IMR-90 (cell line): ENCODE measurements around the gene ITGB1BP1. TPM values are rescaled to one million over a fixed set of nuclear protein-coding genes. Genes with fewer than 3 reads are reported as not detected.

Experiments
- ATAC-seq: fragments of 200-7000 bp; cut with Tn5 transposase; 2 replicates; pipeline ENCODE4 v1.9.1; 2020; ENCODE audit warnings: low read depth, mild to moderate bottlenecking, moderate library complexity
- BruUV-seq: library from RNA; stranded (reverse); fragments of 400-500 nt; replicated peaks from 2 replicates; lab custom pipeline; 2021; lab: Mats Ljungman, UMichigan
- CTCF ChIA-PET: fragments of 300-600 bp; formaldehyde crosslinking; extraction: SDS; loops from one replicate; lab custom pipeline; 2021; ENCODE audit warnings: antibody characterized with exemption; lab: Yijun Ruan, JAX
- POLR2A ChIA-PET: fragments of 300-600 bp; sonication (Branson Sonifier 250); formaldehyde crosslinking; loops from one replicate; lab custom pipeline; 2022; ENCODE audit warnings: antibody characterized with exemption; ENCODE audit not compliant: unreplicated experiment; lab: Charles Lee
- DNase-seq: peaks from one replicate; pipeline ENCODE4 v3.0.0; 2013
- H2AFZ ChIP-seq: replicated peaks from 2 replicates; pipeline ENCODE3; 2013; ENCODE audit warnings: low read length, mild to moderate bottlenecking; ENCODE audit not compliant: poor library complexity
- H2AK5ac ChIP-seq: 2 replicates; pipeline ENCODE4 v1.6.1; 2013; ENCODE audit warnings: low read depth, low read length, inconsistent platforms
- H2AK9ac ChIP-seq: replicated peaks from 2 replicates; pipeline ENCODE3; 2013; ENCODE audit warnings: mild to moderate bottlenecking, low read depth, low read length, moderate library complexity; ENCODE audit not compliant: poor library complexity
- H2BK120ac ChIP-seq: 2 replicates; pipeline ENCODE4 v1.6.1; 2013; ENCODE audit warnings: low read depth, low read length, inconsistent platforms
- H2BK15ac ChIP-seq: 3 replicates; pipeline ENCODE4 v1.6.1; 2013; ENCODE audit warnings: low read depth, low read length, inconsistent platforms
- H2BK20ac ChIP-seq: 2 replicates; pipeline ENCODE4 v1.6.1; 2013; ENCODE audit warnings: low read depth, mild to moderate bottlenecking, inconsistent platforms, low read length, moderate library complexity
- H2BK5ac ChIP-seq: 2 replicates; pipeline ENCODE4 v1.6.1; 2013; ENCODE audit warnings: mild to moderate bottlenecking, low read depth, low read length, inconsistent platforms; ENCODE audit not compliant: poor library complexity, severe bottlenecking
- H3K14ac ChIP-seq: replicated peaks from 2 replicates; pipeline ENCODE4 v1.6.1; 2013; ENCODE audit warnings: low read depth, low read length, inconsistent platforms
- H3K18ac ChIP-seq: 2 replicates; pipeline ENCODE4 v1.6.1; 2013; ENCODE audit warnings: low read depth, low read length, control low read depth
- H3K23ac ChIP-seq: 2 replicates; pipeline ENCODE4 v1.6.1; 2013; ENCODE audit warnings: low read depth, low read length, inconsistent platforms
- H3K27ac ChIP-seq: 2 replicates; pipeline ENCODE4 v1.5.1; 2013; ENCODE audit warnings: mild to moderate bottlenecking, control low read depth, low read length; ENCODE audit not compliant: insufficient read depth
- H3K27me3 ChIP-seq: 2 replicates; pipeline ENCODE4 v1.6.1; 2013; ENCODE audit warnings: low read length; ENCODE audit not compliant: control insufficient read depth, insufficient read depth
- H3K36me3 ChIP-seq: 2 replicates; pipeline ENCODE4 v1.6.1; 2013; ENCODE audit warnings: low read length, mixed read lengths; ENCODE audit not compliant: control insufficient read depth, insufficient read depth
- H3K4ac ChIP-seq: 2 replicates; pipeline ENCODE4 v1.6.1; 2013; ENCODE audit warnings: low read depth, low read length, inconsistent platforms
- H3K4me1 ChIP-seq: 2 replicates; pipeline ENCODE4 v1.6.1; 2013; ENCODE audit warnings: low read length, mixed read lengths; ENCODE audit not compliant: control insufficient read depth, insufficient read depth
- H3K4me2 ChIP-seq: 2 replicates; pipeline ENCODE4 v1.6.1; 2013; ENCODE audit warnings: low read depth, mild to moderate bottlenecking, control low read depth, low read length, moderate library complexity
- H3K4me3 ChIP-seq: 2 replicates; pipeline ENCODE4 v1.5.1; 2013; ENCODE audit warnings: low read depth, mild to moderate bottlenecking, control low read depth, low read length, moderate library complexity; ENCODE audit not compliant: insufficient read depth
- H3K56ac ChIP-seq: 2 replicates; pipeline ENCODE4 v1.6.1; 2013; ENCODE audit warnings: low read length, inconsistent platforms; ENCODE audit not compliant: insufficient read depth; ENCODE audit errors: extremely low read depth
- H3K79me1 ChIP-seq, 2 experiments: 2 replicates each; pipeline ENCODE4 v1.6.1; 2013; ENCODE audit warnings: low read length in 2 of 2, inconsistent platforms in 1 of 2, low read depth in 1 of 2
- H3K9ac ChIP-seq: 2 replicates; pipeline ENCODE4 v1.6.1; 2013; ENCODE audit warnings: low read depth, low read length, control low read depth
- H3K9me1 ChIP-seq: 2 replicates; pipeline ENCODE4 v1.6.1; 2013; ENCODE audit warnings: low read length, inconsistent platforms; ENCODE audit not compliant: insufficient read depth
- H3K9me3 ChIP-seq: 2 replicates; pipeline ENCODE4 v1.6.1; 2013; ENCODE audit warnings: low read length; ENCODE audit not compliant: control insufficient read depth, insufficient read depth
- H4K20me1 ChIP-seq: 2 replicates; pipeline ENCODE4 v1.6.1; 2013; ENCODE audit warnings: low read length, inconsistent platforms; ENCODE audit not compliant: insufficient read depth
- H4K5ac ChIP-seq: 2 replicates; pipeline ENCODE4 v1.6.1; 2013; ENCODE audit warnings: mild to moderate bottlenecking, low read depth, low read length, control low read depth
- H4K8ac ChIP-seq, 2 experiments: 2 replicates each; pipeline ENCODE4 v1.6.1; 2013; ENCODE audit warnings: low read depth in 2 of 2, low read length in 2 of 2, control low read depth in 1 of 2, inconsistent platforms in 1 of 2
- H4K91ac ChIP-seq: 2 replicates; pipeline ENCODE4 v1.6.1; 2013; ENCODE audit warnings: low read depth, low read length, inconsistent platforms; ENCODE audit not compliant: insufficient read depth
- CEBPB ChIP-seq: IDR thresholded peaks from 2 replicates; pipeline ENCODE4 v1.6.1; 2012; ENCODE audit warnings: low read depth, low read length, improper control_type of control experiment
- CHD1 ChIP-seq: IDR thresholded peaks from 2 replicates; pipeline ENCODE4 v1.6.1; 2012; ENCODE audit warnings: low read depth, low read length, improper control_type of control experiment
- MAFK ChIP-seq: IDR thresholded peaks from 2 replicates; pipeline ENCODE4 v1.6.1; 2012; ENCODE audit warnings: low read depth, low read length, improper control_type of control experiment
- MXI1 ChIP-seq: IDR thresholded peaks from 2 replicates; pipeline ENCODE4 v1.6.1; 2012; ENCODE audit warnings: low read depth, mild to moderate bottlenecking, low read length, moderate library complexity, borderline replicate concordance
- NFE2L2 ChIP-seq: fragments of 150-350 bp; IDR thresholded peaks from 2 replicates; pipeline ENCODE4 v1.6.1; 2016; ENCODE audit warnings: low read depth, mild to moderate bottlenecking, low read length
- RAD21 ChIP-seq: IDR thresholded peaks from 2 replicates; pipeline ENCODE4 v1.6.1; 2012; ENCODE audit warnings: low read length, improper control_type of control experiment
- RCOR1 ChIP-seq: IDR thresholded peaks from 2 replicates; pipeline ENCODE4 v1.6.1; 2012; ENCODE audit warnings: mild to moderate bottlenecking, low read length, improper control_type of control experiment; ENCODE audit not compliant: insufficient replicate concordance
- RFX5 ChIP-seq: IDR thresholded peaks from 2 replicates; pipeline ENCODE4 v1.8.0; 2012; ENCODE audit warnings: low read depth, mild to moderate bottlenecking, low read length, moderate library complexity
- SMC3 ChIP-seq: fragments of 150-350 bp; IDR thresholded peaks from 2 replicates; pipeline ENCODE4 v1.6.1; 2016; ENCODE audit warnings: low read depth, mild to moderate bottlenecking, antibody characterized with exemption, low read length, moderate library complexity
- WGBS, 2 experiments: methylation state at CpG; one replicate each; pipeline versions ENCODE4 v1.1.5 to v1.1.7; 2013; ENCODE audit warnings: missing lambda C conversion rate in 2 of 2; ENCODE audit not compliant: insufficient read length in 1 of 2; ENCODE audit errors: extremely low coverage in 2 of 2; 5-methylcytosine and 5-hydroxymethylcytosine counted together
- dilution Hi-C: fragments of 300-500 bp; cut with HindIII; formaldehyde crosslinking; loops from one replicate; pipeline ENCODE4 v1.14.3; 2018; ENCODE audit warnings: low sequenced_read_pairs; ENCODE audit not compliant: unreplicated experiment
- in situ Hi-C: fragments of 300-500 bp; cut with MboI; formaldehyde crosslinking; loops from 3 replicates; pipeline ENCODE4 v1.14.3; 2019; ENCODE audit warnings: low sequenced_read_pairs, inconsistent platforms, mixed read lengths
- intact Hi-C: fragments of 100-400 bp; cut with micrococcal nuclease; formaldehyde crosslinking; loops from 2 replicates; pipeline ENCODE4 v1.10.0; 2022
- polyA plus RNA-seq, 3 experiments: library from polyadenylated mRNA; depleted of rRNA; stranded (reverse); fragments of >200 nt; gene quantifications; 2 replicates each; pipeline ENCODE4 v1.2.3, GENCODE V29; 2012; ENCODE audit warnings: low replicate concordance in 1 of 3
- total RNA-seq: library from RNA; depleted of rRNA; stranded (reverse); fragments of >200 nt; gene quantifications from 2 replicates; pipeline ENCODE4 v1.2.3, GENCODE V29; 2012
- TF ChIP-seq, protein P1 (sequence below): fragments of 150-350 bp; IDR thresholded peaks from 2 replicates; pipeline ENCODE4 v1.6.1; 2017; ENCODE audit warnings: mild to moderate bottlenecking, antibody characterized with exemption, low read length, low read depth
- TF ChIP-seq, protein P2 (sequence below): fragments of 150-350 bp; IDR thresholded peaks from 2 replicates; pipeline ENCODE4 v1.6.1; 2016; ENCODE audit warnings: low read depth, mild to moderate bottlenecking, low read length, moderate library complexity, borderline replicate concordance

Gene ITGB1BP1
- total and polyA plus RNA-seq, 2 of the 4 experiments (the other 2 are of a cell fraction), result 48.6 to 88.1 TPM

DNA sequence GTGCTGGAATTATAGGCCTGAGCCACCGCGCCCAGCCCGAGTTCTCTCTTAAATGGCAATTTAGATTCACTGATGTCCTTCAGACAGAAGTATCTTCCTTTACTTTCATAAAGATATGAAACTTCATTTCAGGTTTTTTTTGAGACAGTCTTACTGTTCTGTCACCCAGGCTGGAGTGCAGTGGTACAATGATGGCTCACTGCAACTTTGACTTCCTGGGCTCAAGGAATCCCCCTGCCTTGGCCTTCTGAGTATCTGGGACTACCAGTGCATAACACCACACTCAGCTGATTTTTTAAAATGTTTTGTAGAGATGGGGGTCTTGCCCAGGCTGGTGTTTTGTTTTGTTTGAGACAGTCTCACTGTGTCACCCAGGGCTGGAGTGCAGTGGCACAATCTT is 13.2 kb downstream of the ITGB1BP1 start:
- H2AFZ ChIP-seq, result no peak overlapping the region
- BruUV-seq, result no TSS peak
- H2BK15ac ChIP-seq, result no peak overlapping the region
- TF ChIP-seq NFE2L2 (no peak), SMC3 (no peak), CHD1 (no peak), RCOR1 (no peak), RFX5 (no peak), MAFK (no peak), RAD21 (no peak), MXI1 (no peak), CEBPB (no peak)
- TF ChIP-seq, protein P1, sequence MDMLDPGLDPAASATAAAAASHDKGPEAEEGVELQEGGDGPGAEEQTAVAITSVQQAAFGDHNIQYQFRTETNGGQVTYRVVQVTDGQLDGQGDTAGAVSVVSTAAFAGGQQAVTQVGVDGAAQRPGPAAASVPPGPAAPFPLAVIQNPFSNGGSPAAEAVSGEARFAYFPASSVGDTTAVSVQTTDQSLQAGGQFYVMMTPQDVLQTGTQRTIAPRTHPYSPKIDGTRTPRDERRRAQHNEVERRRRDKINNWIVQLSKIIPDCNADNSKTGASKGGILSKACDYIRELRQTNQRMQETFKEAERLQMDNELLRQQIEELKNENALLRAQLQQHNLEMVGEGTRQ, result no peak
- TF ChIP-seq, protein P2, sequence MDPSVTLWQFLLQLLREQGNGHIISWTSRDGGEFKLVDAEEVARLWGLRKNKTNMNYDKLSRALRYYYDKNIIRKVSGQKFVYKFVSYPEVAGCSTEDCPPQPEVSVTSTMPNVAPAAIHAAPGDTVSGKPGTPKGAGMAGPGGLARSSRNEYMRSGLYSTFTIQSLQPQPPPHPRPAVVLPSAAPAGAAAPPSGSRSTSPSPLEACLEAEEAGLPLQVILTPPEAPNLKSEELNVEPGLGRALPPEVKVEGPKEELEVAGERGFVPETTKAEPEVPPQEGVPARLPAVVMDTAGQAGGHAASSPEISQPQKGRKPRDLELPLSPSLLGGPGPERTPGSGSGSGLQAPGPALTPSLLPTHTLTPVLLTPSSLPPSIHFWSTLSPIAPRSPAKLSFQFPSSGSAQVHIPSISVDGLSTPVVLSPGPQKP, result no peak
- H2AK5ac ChIP-seq, result no peak overlapping the region
- no peak overlapping the region for H3K56ac ChIP-seq
- CTCF ChIA-PET, result no interaction called here
- H3K9ac ChIP-seq, result no peak overlapping the region
- H3K14ac ChIP-seq, result no peak overlapping the region
- H3K36me3 ChIP-seq, result peaks cover 26% of the 10 kb centered on the region
- peaks cover 22% of the 10 kb centered on the region for H3K9me1 ChIP-seq
- H3K27me3 ChIP-seq, result no peaks in the 10 kb centered on the region
- H2BK20ac ChIP-seq, result no peak overlapping the region
- H3K4ac ChIP-seq, result no peak overlapping the region
- POLR2A ChIA-PET, result no interaction called here
- no peak for ATAC-seq
- no peak overlapping the region for H2AK9ac ChIP-seq
- H4K8ac ChIP-seq, result no peak overlapping the region
- H3K9me3 ChIP-seq, result no peaks in the 10 kb centered on the region
- intact Hi-C loops, result no loop called here
- peaks cover 15% of the 10 kb centered on the region for H4K20me1 ChIP-seq
- WGBS, 2 experiments, result 100% methylated on average over 3 of the region's 3 CpGs; no CpG with 5 or more reads in 1 of the 2 experiments
- DNase-seq, result no peak
- H3K79me1 ChIP-seq, result peaks cover 18 to 57% of the 10 kb centered on the region in 2 experiments
- no peak overlapping the region for H2BK120ac ChIP-seq
- H4K91ac ChIP-seq, result no peak overlapping the region
- H3K27ac ChIP-seq, result no peak overlapping the region
- in situ Hi-C loops, result no loop called here
- H4K5ac ChIP-seq, result no peak overlapping the region
- no peak overlapping the region for H3K18ac ChIP-seq
- peaks cover 25% of the 10 kb centered on the region for H3K4me1 ChIP-seq
- H3K4me3 ChIP-seq, result no peak overlapping the region
- H3K4me2 ChIP-seq, result no peak overlapping the region
- no peak overlapping the region for H2BK5ac ChIP-seq
- dilution Hi-C loops, result no loop called here
- no peak overlapping the region for H3K23ac ChIP-seq
